Measurements from ENCODE around the gene ARHGAP22. TPM values are rescaled to one million over a fixed set of nuclear protein-coding genes. Genes with fewer than 3 reads are reported as not detected.

ARHGAP22 gene
- total and polyA plus RNA-seq, 11 donors = 1.1 to 9.5 (median 2.8) TPM

DNA sequence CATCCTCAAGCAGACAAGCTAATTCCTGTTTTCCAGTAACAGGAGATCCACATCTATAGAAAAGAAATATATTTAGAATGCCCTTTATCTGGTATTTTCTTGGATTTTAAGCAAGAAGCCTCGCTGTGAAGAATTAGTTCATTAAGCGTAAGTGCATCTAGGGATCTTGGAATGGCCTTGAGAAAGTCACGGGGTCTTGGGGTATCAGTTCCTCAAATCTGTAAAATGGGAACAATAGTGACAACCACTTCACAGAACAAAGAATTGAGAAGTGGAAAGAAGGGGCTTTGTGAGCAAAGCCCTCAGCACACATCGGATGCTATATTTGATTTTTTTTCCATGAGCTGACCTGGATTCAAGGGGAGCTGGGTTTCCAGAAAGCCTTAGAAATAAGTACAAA lies 47.5 kb upstream of the ARHGAP22 start:
- Histone ChIP-seq H3K4me1 (peaks cover 0 to 32% (median 12%) of the 10 kb centered on the region in 12 donors), H3K9me3 (no peaks in the 10 kb centered on the region), H3K4me3 (peak overlapping the region in 2 of 12 donors; percentile 2 to 33), H3K27ac (peak overlapping the region in 1 of 12 donors; percentile 37), H3K27me3 (no peaks in the 10 kb centered on the region), H3K36me3 (no peaks in the 10 kb centered on the region)
- 87 to 92% (median 91%) methylated on average over 4 of the region's 4 CpGs for WGBS, 4 donors
- ATAC-seq = no peak
- TF ChIP-seq CTCF (IDR thresholded peaks at IDR 0.05) = no peak
- TF ChIP-seq POLR2A (IDR thresholded peaks at IDR 0.05) = no peak
- no peak for DNase-seq
- intact Hi-C loops (cut with DNase I) = loop anchor here in 5 of 10 donors (2.0 to 10.0 kb wide), 4 partner anchors 44 to 752 kb away; partner anchors contain the start of gene ARHGAP22 (in 1 of the 5)

- Histone ChIP-seq H3K36me3 (no peaks in the 10 kb centered on the region), H3K4me3 (peak overlapping the region in 2 of 12 donors; percentile 2 to 33), H3K4me1 (peaks cover 0 to 32% (median 12%) of the 10 kb centered on the region in 12 donors), H3K9me3 (no peaks in the 10 kb centered on the region), H3K27me3 (no peaks in the 10 kb centered on the region), H3K27ac (peak overlapping the region in 1 of 12 donors; percentile 37)
- intact Hi-C loops (cut with DNase I) = loop anchor here in 5 of 10 donors (2.0 to 10.0 kb wide), 4 partner anchors 43 to 753 kb away; partner anchors contain the start of gene ARHGAP22 (in 1 of the 5)
- ATAC-seq = no peak
- 78 to 90% (median 81%) methylated on average over 2 to 4 of the region's 4 CpGs for WGBS, 4 donors
- TF ChIP-seq POLR2A (IDR thresholded peaks at IDR 0.05) = no peak
- DNase-seq = no peak
These were observed 47.0 kb upstream of the ARHGAP22 start for GRCh38 chr10:48651839-48652238.

- intact Hi-C loops (cut with DNase I) = loop anchor here in 5 of 10 donors (5.0 to 10.0 kb wide), 3 partner anchors 44 to 754 kb away; partner anchors contain the start of gene ARHGAP22 (in 1 of the 5)
- ATAC-seq = no peak
These were observed 46.4 kb upstream of the ARHGAP22 start for GRCh38 chr10:48651293-48651692.

GRCh38 chr10:48649349-48649944 lies 44.6 kb upstream of the ARHGAP22 start:
- DNase-seq (no peak), ATAC-seq (peak in 1 of 4 donors; percentile 43)
- Histone ChIP-seq H3K4me3 (no peak overlapping the region), H3K36me3 (no peaks in the 10 kb centered on the region), H3K27ac (no peak overlapping the region), H3K27me3 (no peaks in the 10 kb centered on the region), H3K9me3 (no peaks in the 10 kb centered on the region), H3K4me1 (peaks cover 0 to 17% (median 0%) of the 10 kb centered on the region in 12 donors)
- intact Hi-C loops (cut with DNase I) = loop anchor here in 1 of 10 donors (5.0 kb wide), 1 partner anchor 282 kb away; no protein-coding TSS in a partner anchor
- no peak for TF ChIP-seq POLR2A (IDR thresholded peaks at IDR 0.05)
- peak in 2 of 12 donors; percentile 7 to 14 for TF ChIP-seq CTCF (IDR thresholded peaks at IDR 0.05)
- 83 to 88% (median 85%) methylated on average over 7 of the region's 7 CpGs for WGBS, 4 donors

More at GRCh38 chr10:48651293-48651692, 46.4 kb upstream of the ARHGAP22 start:
- Histone ChIP-seq H3K27ac (no peak overlapping the region), H3K9me3 (no peaks in the 10 kb centered on the region), H3K27me3 (no peaks in the 10 kb centered on the region), H3K36me3 (no peaks in the 10 kb centered on the region), H3K4me1 (peaks cover 0 to 27% (median 8%) of the 10 kb centered on the region in 12 donors), H3K4me3 (no peak overlapping the region)
- DNase-seq = no peak
- 82 to 93% (median 86%) methylated on average over 2 of the region's 2 CpGs for WGBS, 4 donors
- no peak for TF ChIP-seq CTCF (IDR thresholded peaks at IDR 0.05)
- TF ChIP-seq POLR2A (IDR thresholded peaks at IDR 0.05) = no peak

Data from heart left ventricle (tissue), 16 donors.